ENCODE results near the gene PROM2. TPM values are rescaled to one million over a fixed set of nuclear protein-coding genes. Genes with fewer than 3 reads are reported as not detected.

Gene PROM2
- total and polyA plus RNA-seq, 2 donors from 2014 or later = 55.6 to 65.6 TPM

GRCh38 chr2:95308426-95308990 is 34.3 kb downstream of the PROM2 start:
- no peak overlapping the region for H3K4me3 ChIP-seq (ENCODE audit: low read length in 3 of 3)
- peaks cover 7 to 26% (median 7%) of the 10 kb centered on the region in 3 donors for H3K4me1 ChIP-seq (ENCODE audit: control insufficient read depth in 2 of 3, insufficient read depth in 2 of 3, low read depth in 1 of 3, low read length in 3 of 3)
- DNase-seq = no peak
- no peaks in the 10 kb centered on the region for H3K36me3 ChIP-seq (ENCODE audit: control insufficient read depth in 2 of 3, insufficient read depth in 3 of 3, low read length in 3 of 3)
- TF ChIP-seq CTCF (IDR thresholded peaks at IDR 0.05; ENCODE audit: borderline replicate concordance, extremely low read depth, insufficient read depth) = no peak
- intact Hi-C loops (cut with DNase I) = no loop called here
- H3K27ac ChIP-seq (ENCODE audit: low read depth in 2 of 2, low read length in 2 of 2) = peak overlapping the region; percentile 33 to 58
- no peak overlapping the region for H3K9ac ChIP-seq (ENCODE audit: low read length in 3 of 3)
- no peak for FAIRE-seq
- H3K27me3 ChIP-seq (ENCODE audit: control insufficient read depth, insufficient read depth, low read length) = no peaks in the 10 kb centered on the region
- no peaks in the 10 kb centered on the region for H3K9me3 ChIP-seq (ENCODE audit: control insufficient read depth in 2 of 3, insufficient read depth in 1 of 3, low read length in 3 of 3)

GRCh38 chr2:95309599-95309998 is 35.4 kb downstream of the PROM2 start:
- H3K9ac ChIP-seq (ENCODE audit: low read length in 3 of 3) = no peak overlapping the region
- peaks cover 4 to 26% (median 7%) of the 10 kb centered on the region in 3 donors for H3K4me1 ChIP-seq (ENCODE audit: control insufficient read depth in 2 of 3, insufficient read depth in 2 of 3, low read depth in 1 of 3, low read length in 3 of 3)
- no peak overlapping the region for H3K27ac ChIP-seq (ENCODE audit: low read depth in 2 of 2, low read length in 2 of 2)
- H3K4me3 ChIP-seq (ENCODE audit: low read length in 3 of 3) = no peak overlapping the region
- DNase-seq = no peak
- H3K9me3 ChIP-seq (ENCODE audit: control insufficient read depth in 2 of 3, insufficient read depth in 1 of 3, low read length in 3 of 3) = no peaks in the 10 kb centered on the region
- H3K27me3 ChIP-seq (ENCODE audit: control insufficient read depth, insufficient read depth, low read length) = no peaks in the 10 kb centered on the region
- H3K36me3 ChIP-seq (ENCODE audit: control insufficient read depth in 2 of 3, insufficient read depth in 3 of 3, low read length in 3 of 3) = no peaks in the 10 kb centered on the region
- FAIRE-seq = no peak
- TF ChIP-seq CTCF (IDR thresholded peaks at IDR 0.05; ENCODE audit: borderline replicate concordance, extremely low read depth, insufficient read depth) = no peak
- intact Hi-C loops (cut with DNase I) = no loop called here

GRCh38 chr2:95310216-95310615 is 36.0 kb downstream of the PROM2 start:
- no peak overlapping the region for H3K4me3 ChIP-seq (ENCODE audit: low read length in 3 of 3)
- H3K9ac ChIP-seq (ENCODE audit: low read length in 3 of 3) = no peak overlapping the region
- no peaks in the 10 kb centered on the region for H3K27me3 ChIP-seq (ENCODE audit: control insufficient read depth, insufficient read depth, low read length)
- FAIRE-seq (no peak), DNase-seq (peak in 3 of 5 donors; percentile 64 to 73 (median 72))
- H3K27ac ChIP-seq (ENCODE audit: low read depth in 2 of 2, low read length in 2 of 2) = no peak overlapping the region
- intact Hi-C loops (cut with DNase I) = no loop called here
- TF ChIP-seq CTCF (IDR thresholded peaks at IDR 0.05; ENCODE audit: borderline replicate concordance, extremely low read depth, insufficient read depth) = no peak
- H3K4me1 ChIP-seq (ENCODE audit: control insufficient read depth in 2 of 3, insufficient read depth in 2 of 3, low read depth in 1 of 3, low read length in 3 of 3) = peaks cover 0 to 24% (median 7%) of the 10 kb centered on the region in 3 donors
- H3K9me3 ChIP-seq (ENCODE audit: control insufficient read depth in 2 of 3, insufficient read depth in 1 of 3, low read length in 3 of 3) = no peaks in the 10 kb centered on the region
- H3K36me3 ChIP-seq (ENCODE audit: control insufficient read depth in 2 of 3, insufficient read depth in 3 of 3, low read length in 3 of 3) = no peaks in the 10 kb centered on the region

DNA sequence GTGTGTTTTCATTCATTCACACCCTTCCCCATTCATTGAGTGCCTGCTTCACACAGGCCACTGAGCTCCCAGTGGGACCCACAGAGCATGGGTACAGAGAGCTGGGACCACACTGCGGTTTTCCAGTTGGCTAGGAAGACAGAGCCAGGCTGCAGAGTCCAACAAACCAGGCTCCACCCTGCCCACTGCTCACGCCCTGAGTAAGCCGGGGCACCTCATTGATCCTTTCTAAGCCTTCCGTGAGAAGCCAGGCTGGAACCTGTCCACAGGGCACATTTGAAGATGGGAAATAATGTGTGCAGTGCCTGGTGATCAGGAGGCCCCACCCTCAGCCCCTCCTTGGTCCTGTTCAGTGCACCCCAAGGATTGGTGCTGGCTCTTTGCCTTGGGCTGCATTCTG is 36.4 kb downstream of the PROM2 start:
- FAIRE-seq (no peak), DNase-seq (no peak)
- Histone ChIP-seq H3K9me3 (ENCODE audit: control insufficient read depth in 2 of 3, insufficient read depth in 1 of 3, low read length in 3 of 3) (no peaks in the 10 kb centered on the region), H3K4me1 (ENCODE audit: control insufficient read depth in 2 of 3, insufficient read depth in 2 of 3, low read depth in 1 of 3, low read length in 3 of 3) (peaks cover 0 to 24% (median 5%) of the 10 kb centered on the region in 3 donors), H3K27me3 (ENCODE audit: control insufficient read depth, insufficient read depth, low read length) (no peaks in the 10 kb centered on the region), H3K4me3 (ENCODE audit: low read length in 3 of 3) (no peak overlapping the region), H3K36me3 (ENCODE audit: control insufficient read depth in 2 of 3, insufficient read depth in 3 of 3, low read length in 3 of 3) (no peaks in the 10 kb centered on the region), H3K27ac (ENCODE audit: low read depth in 2 of 2, low read length in 2 of 2) (no peak overlapping the region), H3K9ac (ENCODE audit: low read length in 3 of 3) (no peak overlapping the region)
- TF ChIP-seq CTCF (IDR thresholded peaks at IDR 0.05; ENCODE audit: borderline replicate concordance, extremely low read depth, insufficient read depth) = no peak
- intact Hi-C loops (cut with DNase I) = no loop called here
